Colonic mucosa (tissue), 4 donors: ENCODE data around the gene PI4K2A. TPM values are rescaled to one million over a fixed set of nuclear protein-coding genes. Genes with fewer than 3 reads are reported as not detected.

Experiments used
- DNase-seq: peaks from one replicate; pipeline ENCODE4 v3.0.0-alpha.2; 2020
- H3K27ac ChIP-seq: fragments of 200-600 bp; one replicate; pipeline ENCODE4 v1.8.0; 2021
- H3K27me3 ChIP-seq: fragments of 200-600 bp; one replicate; pipeline ENCODE4 v1.8.0; 2021
- H3K36me3 ChIP-seq: fragments of 200-600 bp; one replicate; pipeline ENCODE4 v1.8.0; 2021
- H3K4me1 ChIP-seq: fragments of 200-600 bp; one replicate; pipeline ENCODE4 v1.8.0; 2021; ENCODE audit warnings: mild to moderate bottlenecking
- H3K4me3 ChIP-seq: fragments of 200-600 bp; one replicate; pipeline ENCODE4 v1.8.0; 2021
- H3K9ac ChIP-seq, 2 donors: one replicate each; pipeline ENCODE4 v1.7.0; 2013; ENCODE audit warnings: control low read depth in 2 of 2, low read depth in 2 of 2, low read length in 2 of 2
- H3K9me3 ChIP-seq: fragments of 200-600 bp; one replicate; pipeline ENCODE4 v1.8.0; 2021
- intact Hi-C: fragments of 100-400 bp; cut with DNase I; formaldehyde crosslinking; loops from one replicate; pipeline ENCODE4 v1.14.1; 2022
- total RNA-seq, 2 donors: library from RNA; stranded (reverse); fragmentation: NEBNext Ultra II Directional in 1 of 2; extraction: Animal tissue kit (Norgen Biotek cat#: 25700) in 1 of 2; gene quantifications; one replicate each; pipeline ENCODE4 v1.2.1, GENCODE V29; 2021
- TF ChIP-seq, protein P1 (sequence below): fragments of 200-600 bp; IDR thresholded peaks from one replicate; pipeline ENCODE4 v1.8.0; 2022; ENCODE audit warnings: antibody characterized with exemption, mild to moderate bottlenecking
- donor health status: healthy.
- donor health status: DM: no; HTN: no; CAD: no.
- donor health status: DM: no; HTN: no; CAD: no.

The PI4K2A gene
- total RNA-seq, 2 donors from 2014 or later, result 10.6 to 11.0 TPM

DNA sequence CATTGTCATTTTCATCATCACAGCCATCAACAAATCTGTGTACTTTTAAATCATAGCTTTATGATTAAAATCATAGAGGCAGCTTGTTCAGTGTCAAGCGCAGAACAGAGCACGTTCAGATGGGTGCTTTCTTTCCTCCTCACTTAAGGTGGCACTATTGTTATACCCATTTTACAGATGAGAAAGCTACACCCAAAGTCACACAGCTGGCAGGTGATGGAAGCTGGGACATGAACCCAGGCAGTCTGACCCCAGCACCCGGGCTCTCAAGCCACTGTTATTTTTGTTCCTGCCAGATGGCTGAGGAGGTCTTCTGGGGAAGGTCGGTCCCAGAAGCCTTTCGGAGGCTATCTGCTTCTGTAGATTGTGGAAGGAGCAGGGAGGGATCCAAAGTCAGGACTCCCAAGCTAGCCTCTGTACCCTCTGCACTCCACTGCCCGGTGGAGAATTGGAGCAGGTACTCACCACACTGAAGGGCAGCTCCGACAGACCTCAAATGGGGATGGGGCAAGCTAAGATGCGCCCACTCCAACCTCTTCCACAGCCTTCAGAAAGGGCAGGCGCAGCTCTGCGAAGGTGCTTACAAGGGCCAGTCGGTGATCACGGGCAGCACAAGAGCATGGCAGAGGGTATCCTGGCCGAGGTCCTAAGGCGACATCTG lies 46.0 kb downstream of the PI4K2A start:
- H3K4me3 ChIP-seq, result peak overlapping the region; percentile 51
- TF ChIP-seq, protein P1, sequence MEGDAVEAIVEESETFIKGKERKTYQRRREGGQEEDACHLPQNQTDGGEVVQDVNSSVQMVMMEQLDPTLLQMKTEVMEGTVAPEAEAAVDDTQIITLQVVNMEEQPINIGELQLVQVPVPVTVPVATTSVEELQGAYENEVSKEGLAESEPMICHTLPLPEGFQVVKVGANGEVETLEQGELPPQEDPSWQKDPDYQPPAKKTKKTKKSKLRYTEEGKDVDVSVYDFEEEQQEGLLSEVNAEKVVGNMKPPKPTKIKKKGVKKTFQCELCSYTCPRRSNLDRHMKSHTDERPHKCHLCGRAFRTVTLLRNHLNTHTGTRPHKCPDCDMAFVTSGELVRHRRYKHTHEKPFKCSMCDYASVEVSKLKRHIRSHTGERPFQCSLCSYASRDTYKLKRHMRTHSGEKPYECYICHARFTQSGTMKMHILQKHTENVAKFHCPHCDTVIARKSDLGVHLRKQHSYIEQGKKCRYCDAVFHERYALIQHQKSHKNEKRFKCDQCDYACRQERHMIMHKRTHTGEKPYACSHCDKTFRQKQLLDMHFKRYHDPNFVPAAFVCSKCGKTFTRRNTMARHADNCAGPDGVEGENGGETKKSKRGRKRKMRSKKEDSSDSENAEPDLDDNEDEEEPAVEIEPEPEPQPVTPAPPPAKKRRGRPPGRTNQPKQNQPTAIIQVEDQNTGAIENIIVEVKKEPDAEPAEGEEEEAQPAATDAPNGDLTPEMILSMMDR, result no peak
- H3K27me3 ChIP-seq, result no peaks in the 10 kb centered on the region
- DNase-seq, result peak; percentile 41
- H3K4me1 ChIP-seq, result peaks cover 21% of the 10 kb centered on the region
- H3K9me3 ChIP-seq, result no peaks in the 10 kb centered on the region
- no peaks in the 10 kb centered on the region for H3K36me3 ChIP-seq
- H3K9ac ChIP-seq, result peak overlapping the region; percentile 88 to 96
- peak overlapping the region; percentile 86 for H3K27ac ChIP-seq
- intact Hi-C loops, result no loop called here

DNA sequence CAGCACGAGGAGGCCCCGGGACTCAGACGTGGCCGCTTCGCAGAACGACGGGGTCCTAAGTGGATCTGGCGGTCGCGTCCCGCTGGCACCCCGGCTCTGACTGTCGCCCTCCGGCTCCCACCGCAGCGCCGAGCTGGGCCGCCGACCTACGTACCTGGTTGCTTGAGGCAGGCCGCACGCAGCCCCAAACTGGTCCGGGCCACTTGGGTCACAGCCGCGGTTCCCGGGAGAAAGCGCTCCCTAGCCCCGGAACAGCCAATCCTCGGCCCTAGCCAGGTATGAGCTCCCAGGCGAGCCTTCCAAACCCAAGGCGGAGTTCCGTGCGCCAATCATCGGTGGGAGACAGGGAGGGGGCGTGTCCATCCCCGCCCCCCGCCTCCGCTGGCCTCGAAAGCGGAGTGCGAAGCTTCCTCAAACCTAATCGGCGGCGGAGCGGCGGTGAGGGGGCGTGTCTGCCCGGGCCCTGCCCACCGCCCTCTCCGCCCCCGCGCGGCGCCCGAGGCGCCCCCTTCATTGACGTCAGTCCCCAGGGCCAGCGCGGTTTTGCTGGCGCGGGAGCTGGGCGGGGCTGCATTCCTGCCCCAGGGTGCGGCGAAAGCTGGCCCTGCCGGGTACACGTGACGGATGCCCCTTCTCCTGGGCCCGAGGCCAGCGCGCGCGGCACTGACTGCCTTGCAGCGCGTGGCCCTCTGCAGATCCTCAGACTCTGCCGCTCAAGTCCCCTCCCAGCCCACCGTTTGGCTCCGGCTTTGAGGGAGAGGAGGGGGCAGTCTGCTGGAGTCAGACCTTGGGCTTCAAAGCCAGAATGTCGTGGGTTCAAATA lies 46.7 kb downstream of the PI4K2A start, which contains the start of gene AVPI1:
TSS of gene AVPI1 (minus strand) at position 280 of the 823 bp plus-strand sequence. CDS start 7,336 bp downstream, outside the sequence.
- Histone ChIP-seq H3K4me1 (peaks cover 16% of the 10 kb centered on the region), H3K36me3 (no peaks in the 10 kb centered on the region), H3K4me3 (peak within 1 kb of the TSS; percentile 51), H3K27ac (peak within 1 kb of the TSS; percentile 86), H3K9ac (peak within 1 kb of the TSS; percentile 88 to 96), H3K9me3 (no peaks in the 10 kb centered on the region), H3K27me3 (no peaks in the 10 kb centered on the region)
- intact Hi-C loops, result no loop called here
- TF ChIP-seq, protein P1, result no peak
- peak; percentile 98 for DNase-seq

DNA sequence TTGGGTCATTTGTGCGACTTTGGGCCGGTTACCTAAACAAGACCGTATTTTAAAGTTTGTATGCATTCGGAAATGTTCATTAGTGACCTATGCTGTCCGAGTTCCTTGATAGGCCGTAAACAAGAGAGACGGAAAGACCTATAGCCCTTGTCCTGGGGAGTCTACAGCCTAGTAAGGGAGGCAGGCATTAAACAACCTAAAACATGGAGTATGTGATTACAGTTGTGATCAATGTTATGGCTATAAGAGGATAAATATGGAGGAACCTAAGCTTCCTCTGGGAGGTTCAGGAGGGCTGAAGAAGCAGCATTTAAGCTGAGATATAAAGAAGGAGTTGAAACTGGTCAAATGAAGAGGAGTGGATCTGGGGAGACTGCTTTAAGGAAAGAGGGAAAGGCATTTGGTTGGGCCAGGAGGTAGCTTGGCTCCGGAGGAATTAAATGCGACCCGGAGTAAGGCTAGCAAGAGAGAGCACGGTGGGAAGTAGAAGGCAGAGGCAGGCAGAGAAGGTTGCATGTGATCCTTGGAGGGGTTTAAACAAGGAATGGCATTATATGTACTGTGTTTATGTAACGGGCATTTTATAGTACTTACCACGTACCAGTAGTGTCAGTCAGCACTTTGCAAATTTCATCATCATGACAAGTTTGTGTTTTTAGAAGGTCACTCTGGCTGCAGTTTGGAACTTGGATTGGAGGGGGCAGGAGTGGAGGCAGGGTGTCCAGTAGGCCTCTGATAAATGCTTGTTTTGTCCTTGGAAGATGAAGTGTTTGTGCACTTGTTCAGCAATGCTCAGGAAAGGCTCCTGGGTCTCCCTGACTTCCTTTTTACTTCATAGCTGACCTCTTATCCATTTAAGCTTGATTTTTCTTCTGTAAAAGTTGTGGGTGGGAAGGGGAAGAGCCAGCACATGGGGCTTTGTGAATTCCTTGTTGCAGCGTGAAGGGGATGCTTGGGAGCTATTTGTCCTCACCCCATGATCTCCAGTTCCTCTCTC lies 47.6 kb downstream of the PI4K2A start:
- no peak for DNase-seq
- no peaks in the 10 kb centered on the region for H3K36me3 ChIP-seq
- peak overlapping the region; percentile 86 for H3K27ac ChIP-seq
- intact Hi-C loops, result no loop called here
- TF ChIP-seq, protein P1, result no peak
- peaks cover 14% of the 10 kb centered on the region for H3K4me1 ChIP-seq
- H3K9ac ChIP-seq, result peak overlapping the region; percentile 68 to 96
- H3K27me3 ChIP-seq, result no peaks in the 10 kb centered on the region
- H3K9me3 ChIP-seq, result no peaks in the 10 kb centered on the region
- H3K4me3 ChIP-seq, result peak overlapping the region; percentile 51

DNA sequence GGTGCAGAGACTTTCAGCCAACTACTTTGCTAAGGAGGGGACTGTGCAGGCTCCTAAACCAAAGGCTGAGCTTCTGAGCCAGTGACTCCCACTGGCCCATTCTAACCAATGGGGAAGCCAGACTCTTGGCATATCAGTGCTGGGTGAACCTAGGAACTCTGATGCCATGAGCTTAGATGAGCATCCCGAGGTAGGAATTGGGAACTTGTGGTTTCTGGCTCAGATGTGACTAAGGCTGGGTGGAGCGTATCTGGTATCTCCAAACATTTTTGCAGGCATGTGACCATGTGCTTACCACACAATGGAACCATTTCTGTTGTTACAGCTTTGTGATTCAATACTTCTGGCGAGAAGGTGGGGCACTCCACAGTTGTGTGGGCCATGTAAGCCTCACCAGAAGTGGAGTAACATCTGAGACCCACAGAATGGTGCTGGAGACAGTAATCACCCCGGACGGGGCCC lies 49.1 kb downstream of the PI4K2A start:
- Histone ChIP-seq H3K4me1 (peaks cover 9% of the 10 kb centered on the region), H3K27ac (no peak overlapping the region), H3K9ac (no peak overlapping the region)

More for the DNA sequence above, 49.1 kb downstream of the PI4K2A start:
- no peaks in the 10 kb centered on the region for H3K9me3 ChIP-seq
- H3K4me3 ChIP-seq, result no peak overlapping the region
- TF ChIP-seq, protein P1, result no peak
- H3K36me3 ChIP-seq, result no peaks in the 10 kb centered on the region
- no peak for DNase-seq
- no peaks in the 10 kb centered on the region for H3K27me3 ChIP-seq
- intact Hi-C loops, result no loop called here
